Mesothelial cell of epicardium (in vitro differentiated cells): ENCODE results near the gene GLYAT. TPM values are rescaled to one million over a fixed set of nuclear protein-coding genes. Genes with fewer than 3 reads are reported as not detected.

Experiments
- DNase-seq, 2 experiments: peaks; one replicate each; pipeline ENCODE4 v3.0.0; 2021; ENCODE audit warnings: low spot score in 2 of 2; ENCODE audit not compliant: unreplicated experiment in 2 of 2
- H3K27ac Mint-ChIP-seq: 2 replicates; pipeline ENCODE4 v1.8.0; 2021; ENCODE audit warnings: mixed read lengths
- H3K27me3 Mint-ChIP-seq: 2 replicates; pipeline ENCODE4 v1.8.0; 2021; ENCODE audit warnings: low read depth, mixed read lengths
- H3K36me3 Mint-ChIP-seq: 2 replicates; pipeline ENCODE4 v1.8.0; 2021; ENCODE audit warnings: mixed read lengths
- H3K4me1 Mint-ChIP-seq: 2 replicates; pipeline ENCODE4 v1.8.0; 2021; ENCODE audit warnings: mixed read lengths
- H3K4me3 Mint-ChIP-seq: 2 replicates; pipeline ENCODE4 v1.8.0; 2021; ENCODE audit warnings: mild to moderate bottlenecking, moderate library complexity, mixed read lengths
- H3K9me3 Mint-ChIP-seq: 2 replicates; pipeline ENCODE4 v1.8.0; 2021; ENCODE audit warnings: mixed read lengths
- CTCF ChIP-seq: fragments of 200-600 bp; sonication (generic); IDR thresholded peaks from one replicate; pipeline ENCODE4 v1.5.0; 2021; ENCODE audit warnings: antibody characterized with exemption; ENCODE audit not compliant: unreplicated experiment
- total RNA-seq: library from RNA; stranded (reverse); gene quantifications from 3 replicates; pipeline ENCODE4 v1.2.1, GENCODE V29; 2021

The GLYAT gene
- total RNA-seq, 1 donor from 2014 or later, result not detected

- Mint-ChIP-seq H3K27me3 (peaks cover 3% of the 10 kb centered on the region), H3K36me3 (no peaks in the 10 kb centered on the region), H3K4me1 (no peaks in the 10 kb centered on the region), H3K9me3 (no peaks in the 10 kb centered on the region), H3K4me3 (no peak overlapping the region), H3K27ac (no peak overlapping the region)
- no peak for DNase-seq
- TF ChIP-seq CTCF, result no peak
Observed at GRCh38 chr11:58671983-58672633, 59.6 kb downstream of the GLYAT start.

GRCh38 chr11:58659910-58660570, 71.7 kb downstream of the GLYAT start:
- no peak for TF ChIP-seq CTCF
- no peak for DNase-seq
- Mint-ChIP-seq H3K27me3 (peaks cover 6% of the 10 kb centered on the region), H3K4me1 (no peaks in the 10 kb centered on the region), H3K4me3 (no peak overlapping the region), H3K27ac (no peak overlapping the region), H3K9me3 (peaks cover 8% of the 10 kb centered on the region), H3K36me3 (no peaks in the 10 kb centered on the region)

DNA sequence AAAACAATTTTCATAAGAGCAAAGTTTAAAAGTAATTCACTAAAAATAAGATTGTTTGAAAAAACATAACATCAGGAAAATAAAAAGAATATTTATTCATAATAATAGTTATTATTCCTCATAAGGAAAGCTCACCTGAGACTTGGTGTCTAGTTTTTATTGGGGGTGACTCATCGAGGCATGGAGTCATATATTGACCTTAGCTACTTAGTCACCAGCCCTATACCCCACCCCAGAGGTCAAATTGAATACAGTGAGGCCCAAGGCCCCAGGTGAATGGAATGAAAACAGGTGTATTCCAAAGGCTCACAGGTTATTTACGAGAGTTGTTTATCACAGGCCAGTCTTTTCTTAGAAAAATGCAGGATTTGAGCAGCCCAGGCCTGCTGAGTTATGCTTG, 72.3 kb downstream of the GLYAT start:
- Mint-ChIP-seq H3K4me3 (no peak overlapping the region), H3K9me3 (peaks cover 8% of the 10 kb centered on the region), H3K27ac (no peak overlapping the region), H3K27me3 (peaks cover 6% of the 10 kb centered on the region), H3K4me1 (no peaks in the 10 kb centered on the region), H3K36me3 (no peaks in the 10 kb centered on the region)
- no peak for DNase-seq
- no peak for TF ChIP-seq CTCF

Other genes starting within 250 kb of the GLYAT start
- not detected in 3 replicates for gene OR5B21, start 223.8 kb downstream of the GLYAT start, total RNA-seq
- 5.1 to 6.2 TPM (median 5.8 TPM) in 3 replicates for gene LPXN, start 156.1 kb downstream of the GLYAT start, total RNA-seq
- gene ZFP91, start 152.9 kb downstream of the GLYAT start, total RNA-seq, result 39.6 to 41.0 TPM (median 39.7 TPM) in 3 replicates
- 2.5 to 2.7 TPM (median 2.7 TPM) in 3 replicates for gene CNTF, start 109.3 kb downstream of the GLYAT start, total RNA-seq
- gene GLYATL2, start 112.8 kb upstream of the GLYAT start, total RNA-seq, result not detected in 3 replicates
- 0.25 to 0.89 TPM (median 0.33 TPM) in 3 replicates for gene GLYATL1, start 207.5 kb upstream of the GLYAT start, total RNA-seq